ENCODE results near the gene MRPL32.

DNA sequence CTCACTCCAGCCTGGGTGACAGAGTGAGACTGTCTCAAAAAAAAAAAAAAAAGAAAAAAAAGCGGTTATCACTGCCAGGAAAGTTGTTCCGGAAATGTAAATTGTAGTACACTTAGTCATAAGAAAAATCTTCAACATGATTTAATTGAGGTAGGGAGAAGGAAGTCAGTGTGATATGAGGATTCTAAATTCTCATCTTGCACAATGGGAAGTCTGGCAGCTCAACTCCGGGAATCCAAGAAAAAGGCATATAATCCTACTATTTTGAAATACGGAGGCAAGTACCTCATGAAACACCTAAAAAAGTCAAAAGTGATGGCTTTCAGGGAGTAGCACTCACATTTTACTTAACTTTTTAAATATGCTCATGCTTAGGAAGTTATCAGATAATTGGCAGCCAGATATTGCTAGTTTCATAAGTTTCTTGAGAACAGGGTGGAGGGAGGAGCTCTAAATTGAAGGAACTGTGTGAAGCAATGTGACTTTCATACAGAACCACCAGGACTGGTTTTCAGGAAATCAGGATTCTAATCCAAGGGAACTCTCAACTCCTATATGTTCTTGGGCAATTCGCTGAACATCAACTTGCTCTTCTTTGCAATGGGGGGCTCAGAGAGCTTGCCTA is 17.6 kb upstream of the MRPL32 start:
- no peak for TF ChIP-seq MAX (IDR thresholded peaks at IDR 0.05)
- TF ChIP-seq, protein P1, sequence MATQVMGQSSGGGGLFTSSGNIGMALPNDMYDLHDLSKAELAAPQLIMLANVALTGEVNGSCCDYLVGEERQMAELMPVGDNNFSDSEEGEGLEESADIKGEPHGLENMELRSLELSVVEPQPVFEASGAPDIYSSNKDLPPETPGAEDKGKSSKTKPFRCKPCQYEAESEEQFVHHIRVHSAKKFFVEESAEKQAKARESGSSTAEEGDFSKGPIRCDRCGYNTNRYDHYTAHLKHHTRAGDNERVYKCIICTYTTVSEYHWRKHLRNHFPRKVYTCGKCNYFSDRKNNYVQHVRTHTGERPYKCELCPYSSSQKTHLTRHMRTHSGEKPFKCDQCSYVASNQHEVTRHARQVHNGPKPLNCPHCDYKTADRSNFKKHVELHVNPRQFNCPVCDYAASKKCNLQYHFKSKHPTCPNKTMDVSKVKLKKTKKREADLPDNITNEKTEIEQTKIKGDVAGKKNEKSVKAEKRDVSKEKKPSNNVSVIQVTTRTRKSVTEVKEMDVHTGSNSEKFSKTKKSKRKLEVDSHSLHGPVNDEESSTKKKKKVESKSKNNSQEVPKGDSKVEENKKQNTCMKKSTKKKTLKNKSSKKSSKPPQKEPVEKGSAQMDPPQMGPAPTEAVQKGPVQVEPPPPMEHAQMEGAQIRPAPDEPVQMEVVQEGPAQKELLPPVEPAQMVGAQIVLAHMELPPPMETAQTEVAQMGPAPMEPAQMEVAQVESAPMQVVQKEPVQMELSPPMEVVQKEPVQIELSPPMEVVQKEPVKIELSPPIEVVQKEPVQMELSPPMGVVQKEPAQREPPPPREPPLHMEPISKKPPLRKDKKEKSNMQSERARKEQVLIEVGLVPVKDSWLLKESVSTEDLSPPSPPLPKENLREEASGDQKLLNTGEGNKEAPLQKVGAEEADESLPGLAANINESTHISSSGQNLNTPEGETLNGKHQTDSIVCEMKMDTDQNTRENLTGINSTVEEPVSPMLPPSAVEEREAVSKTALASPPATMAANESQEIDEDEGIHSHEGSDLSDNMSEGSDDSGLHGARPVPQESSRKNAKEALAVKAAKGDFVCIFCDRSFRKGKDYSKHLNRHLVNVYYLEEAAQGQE (IDR thresholded peaks at IDR 0.05; ENCODE audit: low read depth): no peak
- TF ChIP-seq TAF1 (IDR thresholded peaks at IDR 0.05; ENCODE audit: low read depth): no peak
- TF ChIP-seq EP300 (IDR thresholded peaks at IDR 0.05; ENCODE audit: borderline replicate concordance): no peak
- TF ChIP-seq RAD21 (IDR thresholded peaks at IDR 0.05; ENCODE audit: low read depth): no peak
- TF ChIP-seq CEBPB (IDR thresholded peaks at IDR 0.05): no peak
